ENCODE measurements around the gene UAP1. TPM values are rescaled to one million over a fixed set of nuclear protein-coding genes. Genes with fewer than 3 reads are reported as not detected.
"Not testable (repeated sequence)": the region's sequence is repeated elsewhere in the genome, so short reads cannot be mapped to it uniquely, and the experiment has no call there.

The UAP1 gene
- total RNA-seq, 2 experiments from 2014 or later: 30.0 to 41.2 TPM

DNA sequence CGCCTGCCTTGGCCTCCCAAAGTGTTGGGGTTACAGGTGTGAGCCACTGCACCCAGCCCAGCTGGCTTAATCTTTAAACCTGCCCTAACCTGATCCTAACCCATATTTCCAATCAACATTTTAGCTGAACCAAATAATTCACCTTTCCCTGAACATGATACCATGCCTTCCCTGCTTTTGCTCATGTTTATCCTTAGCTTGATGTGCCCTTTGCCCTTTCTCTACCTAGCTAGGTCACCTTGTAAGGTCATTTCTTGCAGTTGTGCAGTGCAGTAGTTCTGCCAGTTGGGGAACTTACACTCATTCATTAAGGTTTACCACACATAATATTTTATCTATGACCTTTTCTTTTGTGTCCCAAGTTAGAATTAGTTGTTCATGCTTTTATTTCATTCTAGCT, 5.3 kb downstream of the UAP1 start:
- ChIA-PET POLR2A (interaction anchor here (1.0 to 1.3 kb wide), 2 partner anchors 30 to 32 kb away, joined by 3 read pairs; no protein-coding TSS in a partner anchor), CTCF (ENCODE audit: unreplicated experiment) (no interaction called here)
- peaks cover 17% of the 10 kb centered on the region; the same call in 1 of the 2 replicates for H3K79me2 ChIP-seq (ENCODE audit: insufficient read depth, low read depth, low read length)
- H3K9me3 ChIP-seq (ENCODE audit: low read length): no peaks in the 10 kb centered on the region
- no peak overlapping the region for H3K27ac ChIP-seq (ENCODE audit: low read depth, low read length, poor library complexity, severe bottlenecking)
- BruUV-seq (replicated peaks): no TSS peak
- no peak overlapping the region for H3K4me3 ChIP-seq (ENCODE audit: low read depth, low read length, poor library complexity, severe bottlenecking)
- peaks cover 27% of the 10 kb centered on the region for H3K36me3 ChIP-seq (ENCODE audit: insufficient read depth, low read length)
- TF ChIP-seq, protein P1, sequence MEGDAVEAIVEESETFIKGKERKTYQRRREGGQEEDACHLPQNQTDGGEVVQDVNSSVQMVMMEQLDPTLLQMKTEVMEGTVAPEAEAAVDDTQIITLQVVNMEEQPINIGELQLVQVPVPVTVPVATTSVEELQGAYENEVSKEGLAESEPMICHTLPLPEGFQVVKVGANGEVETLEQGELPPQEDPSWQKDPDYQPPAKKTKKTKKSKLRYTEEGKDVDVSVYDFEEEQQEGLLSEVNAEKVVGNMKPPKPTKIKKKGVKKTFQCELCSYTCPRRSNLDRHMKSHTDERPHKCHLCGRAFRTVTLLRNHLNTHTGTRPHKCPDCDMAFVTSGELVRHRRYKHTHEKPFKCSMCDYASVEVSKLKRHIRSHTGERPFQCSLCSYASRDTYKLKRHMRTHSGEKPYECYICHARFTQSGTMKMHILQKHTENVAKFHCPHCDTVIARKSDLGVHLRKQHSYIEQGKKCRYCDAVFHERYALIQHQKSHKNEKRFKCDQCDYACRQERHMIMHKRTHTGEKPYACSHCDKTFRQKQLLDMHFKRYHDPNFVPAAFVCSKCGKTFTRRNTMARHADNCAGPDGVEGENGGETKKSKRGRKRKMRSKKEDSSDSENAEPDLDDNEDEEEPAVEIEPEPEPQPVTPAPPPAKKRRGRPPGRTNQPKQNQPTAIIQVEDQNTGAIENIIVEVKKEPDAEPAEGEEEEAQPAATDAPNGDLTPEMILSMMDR (conservative IDR thresholded peaks at IDR 0.05; ENCODE audit: low read length): no peak
- no peak for TF ChIP-seq EZH2phosphoT487 (IDR thresholded peaks at IDR 0.05; ENCODE audit: borderline replicate concordance, low read depth, low read length)
- intact Hi-C loops (cut with micrococcal nuclease; ENCODE audit: unreplicated experiment): no loop called here
- DNase-seq (ENCODE audit: low spot score): no peak
- H2AFZ ChIP-seq (ENCODE audit: low read length): no peak overlapping the region
- H4K20me1 ChIP-seq (ENCODE audit: insufficient read depth, low read length): no peaks in the 10 kb centered on the region; the same call in 1 of the 2 replicates
- no peak overlapping the region for H3K4me2 ChIP-seq (ENCODE audit: low read length)
- H3K9me2 ChIP-seq (ENCODE audit: insufficient read depth, low read length): no peaks in the 10 kb centered on the region
- H3K4me1 ChIP-seq (ENCODE audit: insufficient read depth, low read length, poor library complexity, severe bottlenecking): peaks cover 5% of the 10 kb centered on the region

DNA sequence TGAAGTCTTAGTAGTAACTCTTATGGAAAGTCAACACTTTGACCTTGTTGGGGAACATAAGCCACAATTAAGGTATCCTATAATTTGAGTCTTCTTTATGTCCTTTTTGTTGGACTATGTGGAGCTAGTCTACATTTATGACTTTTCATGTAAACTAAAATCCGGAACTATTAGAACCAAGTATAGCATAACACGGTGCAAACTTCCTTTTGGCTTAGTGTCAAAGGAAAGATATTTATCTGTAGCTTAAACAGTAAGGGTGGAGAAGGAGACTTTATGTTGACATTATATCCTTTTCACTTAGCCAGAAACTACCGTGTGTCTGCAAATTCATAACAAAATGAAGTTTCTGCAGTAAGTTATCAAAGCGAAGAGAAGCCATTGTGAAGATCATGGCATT, 7.3 kb downstream of the UAP1 start:
- H3K4me1 ChIP-seq (ENCODE audit: insufficient read depth, low read length, poor library complexity, severe bottlenecking): no peaks in the 10 kb centered on the region
- H3K79me2 ChIP-seq (ENCODE audit: insufficient read depth, low read depth, low read length): 0 out of 2 replicates have a peak, but pooled peaks cover 10% of the 10 kb centered on the region
- BruUV-seq (replicated peaks): no TSS peak
- no peak overlapping the region for H3K4me3 ChIP-seq (ENCODE audit: low read depth, low read length, poor library complexity, severe bottlenecking)
- DNase-seq (ENCODE audit: low spot score): no peak
- H3K9me3 ChIP-seq (ENCODE audit: low read length): no peaks in the 10 kb centered on the region
- intact Hi-C loops (cut with micrococcal nuclease; ENCODE audit: unreplicated experiment): no loop called here
- H3K9me2 ChIP-seq (ENCODE audit: insufficient read depth, low read length): no peaks in the 10 kb centered on the region
- ChIA-PET CTCF (ENCODE audit: unreplicated experiment) (no interaction called here), POLR2A (interaction anchor here (1.1 kb wide), 1 partner anchor 21 kb away, joined by 3 read pairs; no protein-coding TSS in a partner anchor)
- no peak overlapping the region for H3K4me2 ChIP-seq (ENCODE audit: low read length)
- H4K20me1 ChIP-seq (ENCODE audit: insufficient read depth, low read length): no peaks in the 10 kb centered on the region; the same call in 1 of the 2 replicates
- no peak for TF ChIP-seq EZH2phosphoT487 (IDR thresholded peaks at IDR 0.05; ENCODE audit: borderline replicate concordance, low read depth, low read length)
- TF ChIP-seq, protein P1 (conservative IDR thresholded peaks at IDR 0.05; ENCODE audit: low read length): no peak
- no peak overlapping the region for H2AFZ ChIP-seq (ENCODE audit: low read length)
- H3K27ac ChIP-seq (ENCODE audit: low read depth, low read length, poor library complexity, severe bottlenecking): no peak overlapping the region
- H3K36me3 ChIP-seq (ENCODE audit: insufficient read depth, low read length): peaks cover 27% of the 10 kb centered on the region

DNA sequence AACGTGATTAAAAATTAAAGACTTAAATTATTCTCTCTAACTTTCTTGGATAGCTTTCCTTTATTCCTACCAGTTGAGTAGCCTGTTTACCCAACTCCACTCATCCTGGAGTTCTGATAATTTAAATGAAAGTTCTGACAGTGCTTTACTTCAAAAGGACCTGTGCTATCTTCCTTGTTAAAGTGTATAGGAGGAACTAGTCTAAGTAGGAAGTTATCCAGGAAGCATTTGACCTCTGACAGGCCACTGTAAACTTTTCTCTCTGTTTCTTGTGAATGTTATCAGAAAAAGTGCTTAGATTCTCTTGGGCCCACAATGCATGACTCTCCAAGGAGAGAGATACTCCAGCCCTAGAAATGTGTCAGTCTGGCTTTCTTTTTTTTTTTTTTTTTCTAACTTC, 9.2 kb downstream of the UAP1 start:
- ChIA-PET POLR2A (no interaction called here), CTCF (ENCODE audit: unreplicated experiment) (no interaction called here)
- Histone ChIP-seq H3K9me3 (ENCODE audit: low read length) (no peaks in the 10 kb centered on the region), H3K4me3 (ENCODE audit: low read depth, low read length, poor library complexity, severe bottlenecking) (no peak overlapping the region), H3K36me3 (ENCODE audit: insufficient read depth, low read length) (peaks cover 27% of the 10 kb centered on the region), H3K9me2 (ENCODE audit: insufficient read depth, low read length) (no peaks in the 10 kb centered on the region), H3K79me2 (ENCODE audit: insufficient read depth, low read depth, low read length) (no peaks in the 10 kb centered on the region), H3K27ac (ENCODE audit: low read depth, low read length, poor library complexity, severe bottlenecking) (no peak overlapping the region), H4K20me1 (ENCODE audit: insufficient read depth, low read length) (no peaks in the 10 kb centered on the region; the same call in 1 of the 2 replicates), H3K4me2 (ENCODE audit: low read length) (no peak overlapping the region), H3K4me1 (ENCODE audit: insufficient read depth, low read length, poor library complexity, severe bottlenecking) (no peaks in the 10 kb centered on the region), H2AFZ (ENCODE audit: low read length) (no peak overlapping the region)
- TF ChIP-seq EZH2phosphoT487 (IDR thresholded peaks at IDR 0.05; ENCODE audit: borderline replicate concordance, low read depth, low read length): no peak
- TF ChIP-seq, protein P1 (conservative IDR thresholded peaks at IDR 0.05; ENCODE audit: low read length): no peak
- DNase-seq (ENCODE audit: low spot score): no peak
- no TSS peak for BruUV-seq (replicated peaks)
- intact Hi-C loops (cut with micrococcal nuclease; ENCODE audit: unreplicated experiment): no loop called here

DNA sequence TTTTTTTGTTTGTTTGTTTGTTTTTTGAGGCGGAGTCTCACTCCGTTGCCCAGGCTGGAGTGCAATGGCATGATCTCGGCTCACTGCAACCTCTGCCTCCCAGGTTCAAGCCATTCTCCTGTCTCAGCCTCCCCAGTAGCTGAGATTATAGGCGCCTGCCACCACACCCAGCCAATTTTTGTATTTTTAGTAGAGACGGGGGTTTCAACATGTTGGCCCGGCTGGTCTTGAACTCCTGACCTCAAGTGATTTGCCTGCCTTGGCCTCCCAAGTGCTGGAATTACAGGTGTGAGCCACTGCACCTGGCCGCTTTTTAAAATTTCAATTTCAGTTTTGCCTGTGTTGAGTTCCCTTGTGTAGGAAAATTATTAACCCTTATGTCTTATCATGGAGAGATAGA, 9.6 kb downstream of the UAP1 start:
- H2AFZ ChIP-seq (ENCODE audit: low read length); DNase-seq (ENCODE audit: low spot score); H3K4me2 ChIP-seq (ENCODE audit: low read length); H3K4me3 ChIP-seq (ENCODE audit: low read depth, low read length, poor library complexity, severe bottlenecking); CTCF ChIA-PET (ENCODE audit: unreplicated experiment); H3K9me3 ChIP-seq (ENCODE audit: low read length); H4K20me1 ChIP-seq (ENCODE audit: insufficient read depth, low read length); POLR2A ChIA-PET; BruUV-seq (replicated peaks); intact Hi-C loops (cut with micrococcal nuclease; ENCODE audit: unreplicated experiment); H3K9me2 ChIP-seq (ENCODE audit: insufficient read depth, low read length); H3K27ac ChIP-seq (ENCODE audit: low read depth, low read length, poor library complexity, severe bottlenecking); H3K4me1 ChIP-seq (ENCODE audit: insufficient read depth, low read length, poor library complexity, severe bottlenecking); H3K79me2 ChIP-seq (ENCODE audit: insufficient read depth, low read depth, low read length): not testable (repeated sequence)
- H3K36me3 ChIP-seq (ENCODE audit: insufficient read depth, low read length): peaks cover 24% of the 10 kb centered on the region

Measured in OCI-LY7 (cell line).